Measurements from ENCODE around the gene COL11A1.
A peak's percentile ranks its signal among the peaks of the same experiment; 100 is the strongest.
"Not testable (repeated sequence)": the region's sequence is repeated elsewhere in the genome, so short reads cannot be mapped to it uniquely, and the experiment has no call there.

Gene COL11A1

DNA sequence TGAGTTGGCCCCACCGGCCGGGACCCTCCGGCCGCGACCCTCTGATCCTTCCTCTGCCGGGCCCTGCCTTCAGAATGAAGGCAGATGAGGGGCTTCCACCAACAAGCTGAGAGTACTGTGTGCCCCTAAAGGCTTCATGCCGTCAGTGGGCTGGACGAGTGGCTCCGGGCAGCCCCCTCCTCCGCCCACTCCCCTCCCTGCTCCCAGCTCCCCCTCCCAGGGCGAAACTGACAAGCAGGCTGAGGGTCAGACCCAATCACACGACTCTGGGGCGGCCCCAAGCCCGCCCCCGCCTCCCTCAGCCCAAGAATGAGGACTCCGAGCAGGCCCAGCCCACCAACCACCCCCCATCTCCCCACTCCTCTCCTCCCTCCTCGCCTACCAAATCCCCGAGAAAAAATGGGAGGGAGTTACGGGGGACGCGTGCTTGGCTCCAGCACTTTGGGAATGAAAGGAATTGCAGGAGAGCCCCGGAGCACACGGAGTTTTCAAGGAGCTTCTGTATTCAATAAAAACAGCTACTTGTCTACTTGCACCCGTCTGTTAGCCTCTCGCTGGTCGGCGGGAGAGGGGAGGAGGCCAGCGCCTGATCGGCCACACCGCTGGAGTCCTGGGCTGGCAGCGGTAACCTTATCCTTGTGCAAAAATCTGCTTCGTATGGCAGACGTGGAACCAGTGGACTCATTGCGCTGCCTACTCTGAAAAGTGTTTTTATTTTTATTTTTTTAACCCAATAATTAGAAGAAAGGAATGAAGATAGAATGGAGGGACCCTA, at the start of gene COL11A1:
COL11A1 (minus strand) TSS at position 147 of the 775 bp plus-strand sequence. CDS start 344 bp downstream, outside the sequence.
- DNase-seq = no peak

DNA sequence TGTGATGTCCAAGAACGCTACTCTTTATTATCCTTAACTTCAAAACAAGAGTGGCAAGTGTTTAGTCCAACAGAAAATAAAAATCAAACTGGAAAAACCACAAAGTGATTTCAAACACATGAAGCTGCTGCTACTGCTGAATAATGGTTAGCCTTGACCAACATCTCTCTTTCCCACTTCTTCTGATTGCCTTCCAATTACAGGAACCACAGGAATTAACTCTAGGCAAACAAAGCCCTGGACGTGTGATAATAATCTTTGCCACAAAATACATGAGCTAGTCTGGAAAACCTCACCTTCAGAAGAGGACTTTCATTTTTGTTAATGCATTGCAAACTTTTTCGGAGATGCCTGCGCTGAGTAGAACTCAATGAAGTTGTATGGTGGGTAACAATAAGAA, 48.6 kb upstream of the COL11A1 start:
- no peak for DNase-seq

DNA sequence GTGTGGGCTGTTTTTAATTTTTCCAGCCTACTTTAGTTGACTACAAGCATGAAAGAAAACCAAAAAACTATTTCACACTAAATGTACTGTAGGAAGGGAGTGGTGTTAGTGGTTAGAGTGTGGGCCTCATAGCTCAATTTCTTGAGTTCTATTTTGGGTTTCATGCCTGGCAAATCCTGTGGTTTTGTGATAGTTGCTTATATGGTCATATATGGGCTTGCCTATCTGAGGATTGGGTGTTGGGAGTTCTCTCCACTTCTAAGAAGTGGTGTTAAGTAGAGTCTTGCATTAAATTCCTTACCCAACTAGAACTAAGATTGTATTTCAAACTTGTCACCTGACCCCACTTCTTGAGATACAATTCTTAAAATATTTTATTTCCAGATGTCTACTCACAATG, 37.8 kb upstream of the COL11A1 start:
- DNase-seq = no peak

DNA sequence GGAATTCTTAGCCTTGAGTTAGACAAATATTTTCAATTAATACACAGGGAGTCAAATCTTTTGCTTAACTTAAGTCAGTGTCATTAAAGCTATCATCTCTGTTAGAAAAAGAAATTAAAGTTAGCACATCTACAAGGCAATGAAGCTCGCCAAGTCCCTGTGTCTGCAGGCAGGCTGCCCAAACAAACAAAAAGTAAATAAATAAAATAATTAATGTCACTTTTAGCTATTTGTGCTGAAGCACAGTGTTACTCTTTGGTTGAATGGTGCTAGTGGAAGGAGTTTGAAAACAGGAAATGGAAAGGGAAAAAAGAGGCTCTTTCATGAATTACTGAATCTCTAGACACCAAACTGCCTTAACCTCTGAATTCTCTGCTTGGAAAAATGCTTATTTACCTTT, 37.1 kb upstream of the COL11A1 start:
- DNase-seq = no peak

DNA sequence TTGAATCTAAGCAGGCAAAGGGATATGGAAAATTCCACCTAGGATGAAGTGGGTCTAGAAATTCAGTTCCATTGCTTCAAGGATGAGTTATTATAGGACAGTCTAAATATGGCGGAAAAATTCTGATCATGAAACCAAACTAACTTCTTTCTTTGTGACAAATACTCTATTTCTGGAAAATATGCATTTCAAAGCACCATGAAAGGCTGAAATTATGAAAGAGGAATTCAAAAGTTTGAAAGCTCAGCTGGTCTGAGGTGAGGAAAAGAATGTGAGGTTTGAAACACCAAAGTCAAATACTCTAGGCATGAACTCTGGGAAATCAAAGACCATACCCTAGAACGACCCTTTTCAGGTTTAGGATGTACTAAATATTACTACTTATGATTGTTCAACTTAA, 36.4 kb upstream of the COL11A1 start:
- no peak for DNase-seq

DNA sequence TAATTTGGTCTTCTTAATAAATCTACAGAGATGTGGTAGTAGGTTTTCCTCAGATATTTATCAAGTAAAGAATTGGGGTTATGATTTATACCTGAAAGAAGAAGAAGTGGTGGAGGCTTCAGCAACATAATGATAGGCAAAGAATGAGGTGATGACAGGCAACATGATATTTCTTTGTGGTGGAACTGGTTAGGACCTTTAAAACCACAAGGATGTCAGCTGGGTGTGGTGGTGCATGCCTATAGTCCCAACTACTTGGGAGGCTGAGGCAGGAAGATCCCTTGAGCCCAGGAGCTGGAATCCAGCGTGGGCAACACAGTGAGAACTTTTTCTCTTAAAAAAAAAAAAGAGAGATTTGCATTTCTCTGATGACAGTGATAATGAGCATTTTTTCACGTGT, 34.1 kb upstream of the COL11A1 start:
- no peak for DNase-seq

DNA sequence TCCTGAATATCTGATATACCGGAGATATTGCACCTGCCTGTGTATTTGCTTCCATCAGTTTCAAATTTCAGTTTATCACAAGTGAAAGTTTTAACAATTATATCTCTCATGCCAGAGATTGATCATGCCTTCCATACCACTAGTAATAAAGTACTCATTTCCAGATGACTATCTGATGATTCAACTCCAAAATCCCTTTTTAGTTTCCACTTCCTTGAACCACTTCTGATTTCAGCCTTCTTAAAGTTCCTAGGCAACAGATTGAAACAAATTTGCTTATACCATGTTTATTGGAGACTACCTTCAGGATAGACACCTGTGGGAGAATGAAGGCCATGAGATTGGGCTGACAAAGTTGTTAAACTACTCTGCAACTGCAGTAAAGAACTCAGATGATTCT, 21.5 kb upstream of the COL11A1 start:
- no peak for DNase-seq

DNA sequence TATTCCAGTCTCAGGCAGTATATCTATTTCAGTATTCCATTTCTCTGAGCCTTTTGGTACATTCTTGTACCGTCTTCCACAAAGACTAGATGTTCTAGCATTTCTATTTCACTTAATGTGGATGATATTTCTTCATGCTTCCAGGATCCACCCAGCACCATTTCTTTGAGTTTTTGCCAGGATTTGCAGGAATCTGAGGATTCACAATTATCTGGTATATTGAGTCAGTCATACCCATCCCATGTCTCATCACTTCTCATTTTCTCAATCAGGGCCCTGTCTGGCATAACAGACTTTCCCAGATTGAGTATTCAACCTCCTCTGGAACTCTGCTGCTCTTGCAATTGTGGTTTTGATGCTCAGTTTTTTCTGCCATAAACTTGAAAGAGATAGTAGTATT, 20.9 kb upstream of the COL11A1 start:
- no peak for DNase-seq

DNA sequence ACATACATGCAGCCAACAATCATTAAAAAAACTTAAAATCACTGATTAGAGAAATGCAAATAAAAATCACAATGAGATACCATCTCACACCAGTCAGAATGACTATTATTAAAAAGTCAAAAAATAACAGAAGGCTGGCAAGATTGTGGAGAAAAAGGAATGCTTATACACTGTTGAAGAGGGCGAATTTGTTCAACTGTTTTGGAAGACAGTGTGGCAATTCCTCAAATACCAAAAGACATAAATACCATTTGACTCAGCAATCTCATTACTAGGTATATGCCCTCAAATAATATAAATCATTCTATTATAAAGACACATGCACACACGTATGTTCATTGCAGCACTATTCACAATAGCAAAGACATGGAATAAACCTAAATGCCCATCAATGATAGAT, 19.9 kb upstream of the COL11A1 start:
- DNase-seq = not testable (repeated sequence)

DNA sequence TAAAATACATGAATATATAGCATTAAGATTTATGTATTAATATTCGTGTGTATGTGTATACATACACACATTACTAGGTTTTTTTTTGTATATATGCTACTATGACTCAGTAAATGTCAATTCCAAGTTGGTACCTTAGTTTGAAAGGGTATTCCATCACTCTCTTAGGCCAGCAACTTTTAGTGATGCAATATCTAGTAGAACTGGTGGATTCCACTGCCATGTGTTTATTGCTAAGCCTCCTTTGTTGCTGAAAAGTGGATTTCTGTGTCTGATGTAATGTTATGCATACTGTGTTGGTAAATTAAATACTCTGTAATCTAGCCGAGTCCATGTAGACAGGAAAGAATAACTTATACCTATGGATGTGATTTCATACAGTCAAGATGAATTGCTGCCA, 16.9 kb upstream of the COL11A1 start:
- no peak for DNase-seq

DNA sequence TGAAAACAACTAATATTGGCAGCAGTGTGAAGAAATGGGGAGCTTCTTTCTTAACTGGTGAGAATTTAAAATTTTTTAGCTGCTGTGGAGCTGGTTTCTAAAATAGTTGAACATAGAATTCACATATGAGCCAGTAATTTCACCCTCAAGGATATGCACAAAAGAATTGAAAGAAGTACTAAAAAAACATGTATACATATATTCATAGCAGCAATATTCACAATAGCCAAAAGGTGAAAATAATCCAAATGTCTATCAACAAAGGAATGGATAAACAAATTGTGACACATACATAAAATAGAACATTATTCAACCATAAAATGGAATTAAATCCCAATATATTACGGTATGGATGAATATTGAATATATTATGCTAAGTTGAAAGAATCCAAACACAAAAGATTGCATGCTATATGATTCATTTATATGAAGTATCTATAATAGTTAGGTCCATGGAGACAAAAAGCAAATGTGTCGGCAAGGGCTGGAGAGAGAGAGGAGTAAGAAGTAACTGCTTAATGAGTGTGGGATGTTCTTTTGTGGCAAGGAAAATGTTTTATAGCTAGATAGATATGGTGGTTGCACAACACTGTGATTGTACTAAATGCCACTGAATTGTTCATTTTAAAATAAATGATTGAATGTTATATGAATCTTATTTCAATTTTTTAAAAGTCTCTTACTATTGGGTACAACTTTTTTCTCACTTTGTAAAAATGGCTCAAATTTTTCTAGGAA, 14.8 kb upstream of the COL11A1 start:
- no peak for DNase-seq

DNA sequence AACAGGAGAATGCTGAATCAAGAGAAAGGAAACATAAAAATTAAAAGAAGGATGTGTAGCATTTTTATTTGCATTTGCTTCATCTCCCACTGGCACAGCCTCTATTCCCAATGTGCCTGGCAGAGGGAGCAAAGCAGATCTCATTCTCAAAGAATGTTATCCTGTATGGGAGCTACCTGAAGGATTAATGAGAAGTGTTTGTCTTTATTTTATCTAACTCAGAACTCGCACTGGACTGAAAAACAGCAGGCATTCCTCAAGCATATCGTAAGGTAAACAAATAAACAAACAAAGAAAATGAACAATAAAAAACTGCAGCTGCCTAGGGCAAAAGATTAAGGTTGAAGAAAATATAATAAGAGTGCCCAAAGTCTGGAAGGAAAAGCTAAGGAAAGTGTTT, 12.7 kb upstream of the COL11A1 start:
- DNase-seq = no peak

DNA sequence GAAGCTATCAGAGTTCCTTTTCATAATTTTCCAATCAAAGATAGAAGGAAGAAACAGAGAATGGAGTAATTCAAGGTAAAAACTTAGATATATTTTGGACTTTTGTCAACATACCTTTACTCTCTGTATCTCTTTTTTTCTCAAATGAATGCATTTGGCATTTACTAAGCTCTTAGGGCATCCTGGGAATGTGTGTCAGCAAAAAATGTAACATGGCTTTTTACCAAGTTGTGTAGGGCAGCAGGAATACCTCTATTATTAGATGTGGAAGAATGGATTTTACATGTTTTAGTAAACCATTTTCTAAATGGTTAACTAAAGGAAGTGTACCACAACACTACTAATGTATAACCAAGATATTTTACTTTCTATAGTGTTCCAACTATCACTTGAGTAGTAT, 4.2 kb upstream of the COL11A1 start:
- DNase-seq = no peak

DNA sequence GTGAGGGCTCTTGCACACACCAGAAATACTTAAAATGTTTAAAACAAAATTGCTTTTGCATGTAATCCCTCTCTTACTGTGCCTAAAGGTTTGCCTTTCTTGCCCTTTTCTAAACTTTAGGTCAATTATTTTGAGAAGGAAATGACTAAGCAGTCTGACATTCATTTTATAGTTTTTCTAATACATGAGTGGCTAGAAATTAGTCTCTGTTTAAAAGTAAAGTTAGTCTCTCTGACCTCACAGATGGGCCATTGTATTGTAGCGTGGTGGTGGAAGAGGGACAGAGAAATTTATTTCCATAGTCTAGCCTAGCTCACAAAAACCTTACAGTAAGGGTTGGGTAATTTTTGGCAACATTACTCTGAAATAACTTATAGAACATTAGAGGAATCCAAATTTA, 3.6 kb upstream of the COL11A1 start:
- no peak for DNase-seq

DNA sequence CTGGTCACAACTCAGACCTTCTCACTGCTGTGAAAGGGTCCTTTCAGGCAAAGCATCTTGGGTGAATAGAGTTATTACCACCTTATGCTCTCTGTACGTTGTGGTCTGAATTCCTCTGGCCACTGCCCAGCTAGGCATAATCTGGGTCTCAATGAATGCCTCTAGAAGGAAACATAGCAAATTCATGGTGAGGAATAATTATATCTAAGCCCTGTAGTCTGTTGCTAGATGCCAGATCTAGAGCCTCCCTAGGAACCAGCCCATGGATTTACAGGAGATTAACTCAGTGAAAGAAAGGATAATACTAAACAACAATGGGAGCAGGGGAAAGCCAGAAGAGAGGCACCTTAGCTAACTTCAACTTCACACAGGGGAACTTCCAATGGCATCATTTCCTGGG, 2.4 kb upstream of the COL11A1 start:
- no peak for DNase-seq

DNA sequence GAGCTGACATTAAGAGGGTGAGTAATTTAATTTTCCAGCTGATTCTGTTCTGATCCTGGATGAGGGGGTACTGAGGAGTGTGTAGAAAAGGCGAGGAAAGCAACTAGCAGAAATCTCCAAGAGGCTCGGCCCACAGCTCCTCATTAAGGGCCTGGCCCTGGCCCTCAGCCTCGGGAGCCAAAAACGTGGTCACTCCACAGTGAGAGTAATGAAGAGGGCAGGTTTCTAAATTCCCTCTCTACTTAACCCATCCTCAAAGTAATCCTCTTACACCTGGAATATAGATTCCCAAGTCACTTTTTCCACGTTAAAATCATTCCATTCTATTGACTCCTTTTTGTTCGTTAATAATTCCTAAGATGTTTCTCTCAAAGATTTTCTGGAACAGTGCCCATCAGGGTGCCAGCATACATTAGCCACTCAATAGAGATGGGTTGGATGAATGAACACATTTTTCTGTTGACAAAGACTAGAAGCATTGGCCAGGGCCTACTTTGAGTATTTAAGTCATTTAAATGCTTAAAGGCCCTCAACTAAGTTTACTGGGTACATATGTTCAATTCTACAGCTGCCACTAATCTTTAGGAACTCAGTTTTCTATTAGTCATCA, 1.1 kb upstream of the COL11A1 start:
- no peak for DNase-seq

DNA sequence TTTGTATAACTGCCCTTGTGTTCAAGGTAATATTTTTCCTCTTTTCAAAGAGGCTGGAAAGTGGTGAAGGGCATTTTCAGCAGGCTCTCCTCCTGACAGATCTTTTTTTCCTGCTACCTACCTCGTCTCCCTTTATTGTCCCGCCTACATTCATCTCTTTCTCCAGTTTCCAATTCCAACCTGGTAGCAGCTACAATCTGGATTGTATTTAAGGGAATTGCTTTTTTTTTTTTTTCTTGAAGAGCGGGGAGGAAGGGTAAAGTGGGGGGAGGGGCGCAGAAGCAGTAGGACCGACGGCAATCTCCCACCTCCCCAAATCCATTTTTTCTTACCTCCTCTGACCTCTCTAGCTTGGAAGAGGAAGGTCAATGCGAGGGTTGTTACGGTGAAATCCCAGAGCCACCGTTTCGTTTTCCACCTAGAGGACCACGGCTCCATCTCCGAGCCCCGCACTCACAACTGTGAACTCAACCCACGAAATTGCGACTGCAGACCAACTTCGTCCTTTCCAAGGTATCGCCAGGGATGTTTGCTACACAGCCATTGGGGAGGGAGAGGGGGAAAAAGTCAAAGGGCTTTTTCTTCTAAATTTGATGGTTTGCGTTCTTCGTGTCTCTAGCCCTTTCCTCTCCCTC, 464 bp downstream of the COL11A1 start:
- no peak for DNase-seq

DNA sequence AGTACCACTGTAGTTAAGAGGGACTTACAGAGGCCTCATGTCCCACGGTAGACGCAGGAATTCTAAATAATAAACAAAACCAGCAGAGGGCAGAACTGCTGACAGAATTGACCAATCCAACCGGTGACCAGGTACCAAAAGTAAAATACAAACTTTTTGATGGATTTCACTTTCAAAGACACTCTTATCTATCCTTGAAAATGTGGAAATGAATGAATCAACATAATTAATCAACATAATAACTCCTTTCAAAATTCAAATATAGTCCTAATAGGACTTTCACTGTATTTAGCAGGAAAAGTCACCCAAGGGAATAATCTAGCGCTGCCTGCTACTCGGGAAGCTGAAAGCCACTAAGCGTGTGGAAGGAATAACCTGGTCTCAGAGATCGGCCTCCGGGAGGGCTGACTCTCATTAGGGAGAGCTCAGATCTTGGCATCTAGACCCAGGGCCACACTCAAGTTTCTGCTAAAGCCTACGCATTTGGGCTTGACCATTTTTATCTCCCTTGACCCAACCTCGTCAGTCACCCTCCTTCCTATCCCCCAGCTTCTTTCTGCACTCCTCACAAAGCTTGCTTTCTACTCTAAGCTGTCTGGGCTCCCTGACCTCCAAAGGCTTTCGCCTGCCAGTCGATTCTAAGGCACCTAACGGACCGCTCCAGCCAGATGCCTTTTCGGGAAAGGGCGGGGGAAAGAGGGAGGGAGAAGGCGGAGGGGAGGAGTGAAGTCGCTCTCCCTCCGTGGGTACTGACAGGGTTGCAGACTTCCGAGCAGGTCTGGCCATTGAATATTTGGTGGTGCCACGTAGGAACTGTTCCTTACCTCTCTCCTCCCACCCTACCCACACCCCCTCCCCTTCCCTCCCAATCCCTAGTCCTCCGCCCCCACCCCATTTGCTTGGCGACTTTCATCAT, 1.6 kb downstream of the COL11A1 start:
- DNase-seq = peak; percentile 11

DNA sequence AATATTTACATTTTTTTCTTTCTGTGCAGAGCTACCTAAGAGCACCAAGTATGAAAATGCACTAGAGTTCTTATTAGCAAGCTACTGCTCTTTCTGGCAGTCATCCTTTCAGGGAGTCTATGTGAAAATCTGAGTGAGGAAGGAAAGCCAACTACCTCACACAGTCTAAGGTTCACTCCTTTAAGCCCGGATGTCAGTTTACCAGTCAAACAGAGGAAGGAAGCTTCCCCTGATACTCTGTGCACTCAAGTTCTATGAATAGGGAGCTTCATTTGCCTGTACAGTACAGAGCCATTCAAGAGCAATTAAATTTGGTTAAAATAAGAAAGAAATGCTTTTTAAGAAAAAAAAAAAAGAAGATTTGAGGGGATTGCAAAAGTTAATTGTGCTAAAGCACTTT, 6.9 kb downstream of the COL11A1 start:
- DNase-seq = no peak

DNA sequence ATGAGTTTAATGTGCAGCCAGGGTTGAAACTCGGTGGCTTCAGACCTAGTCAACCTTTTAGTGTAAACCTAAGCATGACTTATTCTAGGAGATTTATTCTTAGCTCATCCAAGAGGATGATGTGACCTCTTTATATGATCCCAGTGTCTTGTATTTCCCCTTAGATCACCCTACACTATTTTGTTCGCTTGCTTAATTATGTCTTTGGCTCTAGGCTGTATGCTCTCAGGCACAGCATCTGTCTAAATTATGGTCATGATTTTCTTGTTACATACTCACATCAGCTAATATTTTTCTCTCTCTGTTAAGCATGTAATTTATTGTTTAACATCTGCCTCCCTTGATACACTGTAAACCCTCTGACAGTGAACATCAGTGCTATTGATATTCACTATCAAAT, 19.1 kb downstream of the COL11A1 start:
- DNase-seq = no peak

DNA sequence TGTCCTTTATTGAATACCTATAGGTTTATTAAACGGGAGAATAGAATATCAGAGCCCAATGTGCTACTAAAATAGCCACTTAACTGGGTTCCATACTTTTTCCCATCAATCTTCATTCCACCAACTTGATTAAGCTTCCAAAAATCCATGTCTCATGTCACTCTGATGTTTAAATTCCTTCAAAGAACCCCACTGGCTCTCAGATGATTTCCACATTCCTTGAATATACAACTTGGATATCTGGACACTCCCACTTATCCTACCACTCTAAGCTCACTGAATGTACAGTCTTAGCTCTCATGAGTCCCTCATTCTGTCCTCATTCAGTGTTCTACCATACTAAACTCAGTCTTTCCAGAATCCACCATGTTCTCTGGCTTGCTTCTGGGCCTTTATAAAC, 21.1 kb downstream of the COL11A1 start:
- DNase-seq = no peak

DNA sequence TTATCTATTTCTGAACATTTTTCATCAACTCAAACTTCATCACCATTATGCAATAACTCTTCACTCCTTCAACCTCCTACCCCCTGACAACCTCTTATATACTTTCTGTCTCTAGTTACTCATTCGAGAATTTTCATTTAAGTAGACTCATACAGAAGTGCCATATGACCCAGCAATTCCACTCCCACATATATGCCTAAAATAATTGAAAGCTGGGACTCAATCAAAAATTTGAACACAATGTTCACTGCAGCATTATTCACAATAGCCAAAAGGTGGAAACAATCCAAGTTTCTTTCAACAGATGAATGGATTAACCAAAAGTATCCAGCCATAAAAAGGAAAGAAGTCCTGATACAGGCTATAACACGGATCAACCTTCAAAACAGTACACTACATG, 24.1 kb downstream of the COL11A1 start:
- no peak for DNase-seq

Data from DMS153 (cell line).